A549 (cell line): Measurements from ENCODE around the gene SLC6A18. TPM values are rescaled to one million over a fixed set of nuclear protein-coding genes. Genes with fewer than 3 reads are reported as not detected.
A peak's percentile ranks its signal among the peaks of the same experiment; 100 is the strongest.

Experiments
- ATAC-seq, 2 experiments: fragments of 200-7000 bp in 1 of 2; fragments of >200 bp in 1 of 2; cut with Nextera tagmentation in 1 of 2; cut with Tn5 transposase in 1 of 2; 3 replicates each; pipeline versions ENCODE4 v1.8.0 to v1.9.1; 2018 to 2020; ENCODE audit warnings: mild to moderate bottlenecking in 1 of 2, moderate library complexity in 1 of 2
- CTCF ChIA-PET: fragments of 300-600 bp; sonication (Branson Sonifier 250); formaldehyde crosslinking; extraction: SDS; loops from one replicate; lab custom pipeline; 2021; ENCODE audit warnings: antibody characterized with exemption, inconsistent platforms; lab: Yijun Ruan, JAX
- POLR2A ChIA-PET: fragments of 350-600 bp; formaldehyde crosslinking; extraction: SDS; loops from one replicate; lab custom pipeline; 2021; ENCODE audit warnings: antibody characterized with exemption, inconsistent platforms; lab: Yijun Ruan, JAX
- DNase-seq, 2 experiments: peaks; one replicate each; pipeline versions ENCODE4 v3.0.0 to v3.0.0-alpha.2; 2011 to 2016; ENCODE audit warnings: low read depth in 1 of 2, low spot score in 1 of 2
- FAIRE-seq: peaks from 2 replicates; lab custom pipeline; 2011; peaks lifted over from hg19 to GRCh38; lab: Jason Lieb, UNC
- H3K27ac ChIP-seq, 2 experiments: fragments of >200 bp; sonication (Bioruptor Twin); formaldehyde crosslinking; 3 replicates each; pipeline ENCODE4 v1.5.1; 2016 to 2017
- H3K4me1 ChIP-seq: fragments of >200 bp; sonication (Bioruptor Twin); formaldehyde crosslinking; 3 replicates; pipeline ENCODE4 v1.6.1; 2016
- H3K4me2 ChIP-seq: fragments of >200 bp; sonication (Bioruptor Twin); formaldehyde crosslinking; 3 replicates; pipeline ENCODE4 v1.6.1; 2016
- H3K4me3 ChIP-seq: fragments of >200 bp; sonication (Bioruptor Twin); formaldehyde crosslinking; 3 replicates; pipeline ENCODE4 v1.5.1; 2016
- H3K9me3 ChIP-seq: fragments of >200 bp; sonication (Bioruptor Twin); formaldehyde crosslinking; 3 replicates; pipeline ENCODE4 v1.6.1; 2016
- CHD4 ChIP-seq: fragments of 200-600 bp; sonication (generic); IDR thresholded peaks from 2 replicates; pipeline ENCODE4 v1.6.1; 2016; ENCODE audit warnings: antibody characterized with exemption, mild to moderate bottlenecking, borderline replicate concordance
- E2F6 ChIP-seq: IDR thresholded peaks from 2 replicates; pipeline ENCODE4 v1.6.1; 2012; ENCODE audit warnings: low read depth, borderline replicate concordance
- EHF ChIP-seq: fragments of 250-450 bp; sonication (Bioruptor Pico); IDR thresholded peaks from 2 replicates; pipeline ENCODE4 v1.5.0; 2020; ENCODE audit warnings: mild to moderate bottlenecking
- ESRRA ChIP-seq: fragments of 150-350 bp; IDR thresholded peaks from 2 replicates; pipeline ENCODE4 v1.6.1; 2014; ENCODE audit warnings: mild to moderate bottlenecking, low read length, borderline replicate concordance
- FOSB ChIP-seq: fragments of 250-450 bp; sonication (Bioruptor Pico); IDR thresholded peaks from 2 replicates; pipeline ENCODE4 v1.5.0; 2020; ENCODE audit warnings: mild to moderate bottlenecking, moderate library complexity
- HES2 ChIP-seq: fragments of >200 bp; sonication (Bioruptor Twin); formaldehyde crosslinking; IDR thresholded peaks from 2 replicates; pipeline ENCODE4 v1.6.1; 2016
- JUNB ChIP-seq: fragments of >200 bp; sonication (Bioruptor Twin); formaldehyde crosslinking; IDR thresholded peaks from 2 replicates; pipeline ENCODE4 v1.6.1; 2016
- KDM1A ChIP-seq: fragments of 200-600 bp; sonication (generic); IDR thresholded peaks from 2 replicates; pipeline ENCODE4 v1.6.1; 2016; ENCODE audit warnings: low read depth, mild to moderate bottlenecking
- MYC ChIP-seq: IDR thresholded peaks from 2 replicates; pipeline ENCODE4 v1.6.1; 2012; ENCODE audit warnings: mild to moderate bottlenecking, inconsistent platforms, low read length, improper control_type of control experiment, borderline replicate concordance
- NR3C1 ChIP-seq: fragments of >200 bp; sonication (Bioruptor Twin); formaldehyde crosslinking; IDR thresholded peaks from 3 replicates; pipeline ENCODE4 v1.6.1; 2017
- POLR2AphosphoS2 ChIP-seq: conservative IDR thresholded peaks from 2 replicates; pipeline ENCODE4 v1.6.1; 2012; ENCODE audit warnings: low read length, improper control_type of control experiment, inconsistent platforms
- RFX5 ChIP-seq: fragments of 450-650 bp; IDR thresholded peaks from 2 replicates; pipeline ENCODE4 v1.7.1; 2014; ENCODE audit warnings: antibody characterized with exemption, mild to moderate bottlenecking, moderate library complexity
- ZFP36 ChIP-seq: fragments of 450-650 bp; IDR thresholded peaks from 2 replicates; pipeline ENCODE4 v1.6.1; 2014; ENCODE audit warnings: borderline replicate concordance; ENCODE audit not compliant: partially characterized antibody
- ZSCAN20 ChIP-seq: fragments of 250-450 bp; sonication (Bioruptor Pico); IDR thresholded peaks from 2 replicates; pipeline ENCODE4 v1.8.0; 2022; ENCODE audit warnings: mild to moderate bottlenecking, moderate library complexity
- WGBS: methylation state at CpG from one replicate; pipeline ENCODE4 v1.1.6; 2017; ENCODE audit errors: missing lambda C conversion rate; 5-methylcytosine and 5-hydroxymethylcytosine counted together
- polyA plus RNA-seq, 4 experiments: library from polyadenylated mRNA; depleted of rRNA in 3 of 4; stranded (reverse); fragments of >200 nt; fragmentation: RNase III in 1 of 4; extraction: RNeasy Plus Mini Kit Qiagen cat#74134 plus additional on column Dnase treatment in 1 of 4; gene quantifications; 2 replicates in 3 of 4; 3 replicates in 1 of 4; pipeline ENCODE4 v1.2.3, GENCODE V29; 2011 to 2017
- TF ChIP-seq, protein P1 (sequence below): fragments of 250-450 bp; sonication (Bioruptor Pico); IDR thresholded peaks from 2 replicates; pipeline ENCODE4 v1.5.0; 2021; ENCODE audit warnings: mild to moderate bottlenecking, moderate library complexity, borderline replicate concordance
- TF ChIP-seq, protein P2 (sequence below): fragments of 250-450 bp; sonication (Bioruptor Pico); IDR thresholded peaks from 2 replicates; pipeline ENCODE4 v1.5.0; 2020; ENCODE audit warnings: low read depth, mild to moderate bottlenecking, moderate library complexity
- TF ChIP-seq, protein P3 (sequence below): IDR thresholded peaks from 2 replicates; pipeline ENCODE4 v1.6.1; 2012

SLC6A18 gene
- polyA plus RNA-seq, 2 of the 4 experiments (the other 2 are of a cell fraction), result not detected

GRCh38 chr5:1193591-1193985 lies 31.6 kb upstream of the SLC6A18 start:
- FAIRE-seq, result no peak
- no peak for TF ChIP-seq FOSB (CRISPR knock-in tag)
- no peak for TF ChIP-seq MYC
- TF ChIP-seq JUNB, result no peak
- TF ChIP-seq, protein P1, sequence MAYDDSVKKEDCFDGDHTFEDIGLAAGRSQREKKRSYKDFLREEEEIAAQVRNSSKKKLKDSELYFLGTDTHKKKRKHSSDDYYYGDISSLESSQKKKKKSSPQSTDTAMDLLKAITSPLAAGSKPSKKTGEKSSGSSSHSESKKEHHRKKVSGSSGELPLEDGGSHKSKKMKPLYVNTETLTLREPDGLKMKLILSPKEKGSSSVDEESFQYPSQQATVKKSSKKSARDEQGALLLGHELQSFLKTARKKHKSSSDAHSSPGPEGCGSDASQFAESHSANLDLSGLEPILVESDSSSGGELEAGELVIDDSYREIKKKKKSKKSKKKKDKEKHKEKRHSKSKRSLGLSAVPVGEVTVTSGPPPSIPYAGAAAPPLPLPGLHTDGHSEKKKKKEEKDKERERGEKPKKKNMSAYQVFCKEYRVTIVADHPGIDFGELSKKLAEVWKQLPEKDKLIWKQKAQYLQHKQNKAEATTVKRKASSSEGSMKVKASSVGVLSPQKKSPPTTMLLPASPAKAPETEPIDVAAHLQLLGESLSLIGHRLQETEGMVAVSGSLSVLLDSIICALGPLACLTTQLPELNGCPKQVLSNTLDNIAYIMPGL (CRISPR knock-in tag), result no peak
- TF ChIP-seq, all 56 proteins: peak for 0
- DNase-seq, result no peak
- Histone ChIP-seq H3K4me3 (no peak overlapping the region), H3K9me3 (no peaks in the 10 kb centered on the region), H3K4me2 (no peak overlapping the region), H3K27ac (no peak overlapping the region), H3K4me1 (no peaks in the 10 kb centered on the region)
- ATAC-seq, result peak; percentile 43 to 54; a peak in 4 of 6 replicates
- WGBS, result 66% methylated on average over 24 of the region's 28 CpGs
- ChIA-PET POLR2A (no interaction called here), CTCF (interaction anchor here (3.6 kb wide), 1 partner anchor 19 kb away, joined by 16 read pairs; no protein-coding TSS in a partner anchor)

DNA sequence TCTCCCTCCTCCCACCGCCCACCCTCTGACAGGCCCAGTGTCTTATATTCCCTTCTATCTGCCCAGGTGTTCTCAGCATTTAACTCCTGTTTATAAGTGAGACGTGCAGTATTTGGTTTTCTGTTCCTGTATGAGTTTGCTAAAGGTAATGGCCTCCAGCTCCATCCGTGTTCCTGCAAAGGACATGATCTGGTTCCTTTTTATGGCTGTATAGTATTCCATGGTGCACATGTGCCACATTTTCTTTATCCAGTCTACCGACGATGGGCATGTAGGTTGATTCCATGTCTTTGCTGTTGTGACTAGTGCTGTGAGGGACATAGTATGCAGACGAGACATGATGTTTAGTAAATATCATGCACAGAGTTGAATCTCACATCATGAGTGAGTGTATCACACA lies 30.8 kb upstream of the SLC6A18 start:
- H3K27ac ChIP-seq, result no peak overlapping the region
- DNase-seq (no peak), ATAC-seq (no peak), FAIRE-seq (no peak)
- H3K4me3 ChIP-seq, result no peak overlapping the region
- POLR2A ChIA-PET, result no interaction called here
- H3K4me1 ChIP-seq, result no peaks in the 10 kb centered on the region
- TF ChIP-seq EHF (CRISPR knock-in tag), result no peak
- 45% methylated on average over 6 of the region's 6 CpGs for WGBS
- H3K9me3 ChIP-seq, result no peaks in the 10 kb centered on the region
- H3K4me2 ChIP-seq, result no peak overlapping the region
- CTCF ChIA-PET, result interaction anchor here (0.9 to 3.6 kb wide), 3 partner anchors 11 to 20 kb away, joined by 3 to 16 read pairs (median 8); no protein-coding TSS in a partner anchor

- whole genome bisulfite sequencing, result 54% methylated on average over 5 of the region's 5 CpGs
- H3K4me1 ChIP-seq, result no peaks in the 10 kb centered on the region; the same call in 2 of the 3 replicates
- TF ChIP-seq ZSCAN20 (CRISPR knock-in tag) (no peak), KDM1A (no peak), NR3C1 (no peak), E2F6 (no peak), MYC (no peak), POLR2AphosphoS2 (no peak), EHF (CRISPR knock-in tag) (no peak), HES2 (no peak), RFX5 (no peak), CHD4 (no peak), ESRRA (no peak), FOSB (CRISPR knock-in tag) (no peak), ZFP36 (no peak)
- TF ChIP-seq, protein P2, sequence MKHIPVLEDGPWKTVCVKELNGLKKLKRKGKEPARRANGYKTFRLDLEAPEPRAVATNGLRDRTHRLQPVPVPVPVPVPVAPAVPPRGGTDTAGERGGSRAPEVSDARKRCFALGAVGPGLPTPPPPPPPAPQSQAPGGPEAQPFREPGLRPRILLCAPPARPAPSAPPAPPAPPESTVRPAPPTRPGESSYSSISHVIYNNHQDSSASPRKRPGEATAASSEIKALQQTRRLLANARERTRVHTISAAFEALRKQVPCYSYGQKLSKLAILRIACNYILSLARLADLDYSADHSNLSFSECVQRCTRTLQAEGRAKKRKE (CRISPR knock-in tag), result no peak
- TF ChIP-seq, protein P3, sequence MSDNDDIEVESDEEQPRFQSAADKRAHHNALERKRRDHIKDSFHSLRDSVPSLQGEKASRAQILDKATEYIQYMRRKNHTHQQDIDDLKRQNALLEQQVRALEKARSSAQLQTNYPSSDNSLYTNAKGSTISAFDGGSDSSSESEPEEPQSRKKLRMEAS, result no peak
- TF ChIP-seq, protein P1 (CRISPR knock-in tag), result no peak
- CTCF ChIA-PET, result interaction anchor here (0.6 to 3.6 kb wide), 4 partner anchors 13 to 73 kb away, joined by 3 to 16 read pairs (median 6); no protein-coding TSS in a partner anchor
- H3K9me3 ChIP-seq, result no peaks in the 10 kb centered on the region
- ATAC-seq, result no peak
- H3K4me3 ChIP-seq, result no peak overlapping the region
- H3K27ac ChIP-seq, result no peak overlapping the region
- no peak overlapping the region for H3K4me2 ChIP-seq
- POLR2A ChIA-PET, result no interaction called here
- DNase-seq, result no peak
- no peak for FAIRE-seq
Measured at GRCh38 chr5:1195439-1195838, 29.7 kb upstream of the SLC6A18 start.
